ENCODE results near the gene ALOX5AP. TPM values are rescaled to one million over a fixed set of nuclear protein-coding genes. Genes with fewer than 3 reads are reported as not detected.
A peak's percentile ranks its signal among the peaks of the same experiment; 100 is the strongest.

The ALOX5AP gene
- 1.2 and 1.6 TPM in 2 replicates for total RNA-seq (2014; rRNA removed)
- 0.96 TPM for polyA plus RNA-seq (2012)

GRCh38 chr13:30735025-30735871, at the start of gene ALOX5AP:
Gene ALOX5AP (plus strand): TSS chr13:30735543. CDS start chr13:30735606, 63 bp downstream.
- no peak for DNase-seq (ENCODE audit: low read depth)

GRCh38 chr13:30685987-30686386, 49.4 kb upstream of the ALOX5AP start:
- DNase-seq (ENCODE audit: low read depth), result no peak

- DNase-seq (ENCODE audit: low read depth), result no peak
Measured at GRCh38 chr13:30687601-30688000, 47.7 kb upstream of the ALOX5AP start.

- no peak for DNase-seq (ENCODE audit: low read depth)
Measured at GRCh38 chr13:30689752-30690151, 45.6 kb upstream of the ALOX5AP start.

- DNase-seq (ENCODE audit: low read depth), result peak; percentile 97
Measured at GRCh38 chr13:30690282-30691188, 44.8 kb upstream of the ALOX5AP start.

- DNase-seq (ENCODE audit: low read depth), result no peak
Measured at GRCh38 chr13:30692113-30692512, 43.2 kb upstream of the ALOX5AP start.

- DNase-seq (ENCODE audit: low read depth), result no peak
Measured at GRCh38 chr13:30696278-30697176, 38.8 kb upstream of the ALOX5AP start.

- no peak for DNase-seq (ENCODE audit: low read depth)
Measured at GRCh38 chr13:30697177-30697953, 38.0 kb upstream of the ALOX5AP start.

- DNase-seq (ENCODE audit: low read depth), result peak; percentile 81
Measured at GRCh38 chr13:30697996-30698401, 37.3 kb upstream of the ALOX5AP start.

- no peak for DNase-seq (ENCODE audit: low read depth)
Measured at GRCh38 chr13:30698488-30699005, 36.8 kb upstream of the ALOX5AP start.

GRCh38 chr13:30700364-30700763, 35.0 kb upstream of the ALOX5AP start:
- DNase-seq (ENCODE audit: low read depth), result no peak

GRCh38 chr13:30702006-30702405, 33.3 kb upstream of the ALOX5AP start:
- no peak for DNase-seq (ENCODE audit: low read depth)

GRCh38 chr13:30704596-30704995, 30.7 kb upstream of the ALOX5AP start:
- no peak for DNase-seq (ENCODE audit: low read depth)

- DNase-seq (ENCODE audit: low read depth), result no peak
Measured at GRCh38 chr13:30705680-30706079, 29.7 kb upstream of the ALOX5AP start.

- DNase-seq (ENCODE audit: low read depth), result no peak
Measured at GRCh38 chr13:30708541-30708940, 26.8 kb upstream of the ALOX5AP start.

GRCh38 chr13:30710442-30710841, 24.9 kb upstream of the ALOX5AP start:
- no peak for DNase-seq (ENCODE audit: low read depth)

- DNase-seq (ENCODE audit: low read depth), result peak; percentile 73
Measured at GRCh38 chr13:30711375-30711774, 24.0 kb upstream of the ALOX5AP start.

GRCh38 chr13:30711837-30712236, 23.5 kb upstream of the ALOX5AP start:
- no peak for DNase-seq (ENCODE audit: low read depth)

GRCh38 chr13:30712536-30713532, 22.5 kb upstream of the ALOX5AP start:
- DNase-seq (ENCODE audit: low read depth), result no peak

Data from LHCN-M2 (cell line).